Tibial artery (tissue), 4 donors: ENCODE results near the gene ADARB1.

Source experiments
- DNase-seq, 2 donors: peaks; one replicate each; pipeline ENCODE4 v3.0.0-alpha.2; 2019
- H3K27ac ChIP-seq, 2 donors: fragments of 200-600 bp; sonication (generic) in 1 of 2; 1 replicate in 1 of 2; 2 replicates in 1 of 2; pipeline ENCODE4 v1.5.1; 2018 to 2019; ENCODE audit warnings: mild to moderate bottlenecking in 1 of 2
- H3K27me3 ChIP-seq, 2 donors: fragments of 200-600 bp; sonication (generic) in 1 of 2; one replicate each; pipeline versions ENCODE4 v1.5.1 to v1.6.0; 2016 to 2019
- H3K36me3 ChIP-seq, 3 donors: fragments of 200-600 bp; sonication (generic) in 2 of 3; one replicate each; pipeline ENCODE4 v1.5.1; 2016 to 2019; ENCODE audit warnings: mild to moderate bottlenecking in 2 of 3
- H3K4me1 ChIP-seq, 4 donors: fragments of 200-600 bp; sonication (generic) in 2 of 4; 1 replicate in 3 of 4; 2 replicates in 1 of 4; pipeline ENCODE4 v1.5.1; 2016 to 2019
- H3K4me3 ChIP-seq, 2 donors: fragments of 200-600 bp; sonication (generic) in 1 of 2; 1 replicate in 1 of 2; 2 replicates in 1 of 2; pipeline ENCODE4 v1.5.1; 2018 to 2019; ENCODE audit warnings: mild to moderate bottlenecking in 2 of 2
- H3K9me3 ChIP-seq, 3 donors: fragments of 200-600 bp; sonication (generic) in 1 of 3; one replicate each; pipeline ENCODE4 v1.5.1; 2016 to 2019
- CTCF ChIP-seq, 2 experiments: fragments of 200-600 bp in 1 of 2; fragments of 450-650 bp in 1 of 2; IDR thresholded peaks; one replicate each; pipeline ENCODE4 v1.5.1; 2017 to 2019; ENCODE audit warnings: antibody characterized with exemption in 2 of 2, mild to moderate bottlenecking in 1 of 2, moderate library complexity in 1 of 2
- intact Hi-C: fragments of 100-400 bp; cut with DNase I; formaldehyde crosslinking; loops from one replicate; pipeline ENCODE4 v1.15.0; 2023; ENCODE audit warnings: low total_unique reads

Gene ADARB1

DNA sequence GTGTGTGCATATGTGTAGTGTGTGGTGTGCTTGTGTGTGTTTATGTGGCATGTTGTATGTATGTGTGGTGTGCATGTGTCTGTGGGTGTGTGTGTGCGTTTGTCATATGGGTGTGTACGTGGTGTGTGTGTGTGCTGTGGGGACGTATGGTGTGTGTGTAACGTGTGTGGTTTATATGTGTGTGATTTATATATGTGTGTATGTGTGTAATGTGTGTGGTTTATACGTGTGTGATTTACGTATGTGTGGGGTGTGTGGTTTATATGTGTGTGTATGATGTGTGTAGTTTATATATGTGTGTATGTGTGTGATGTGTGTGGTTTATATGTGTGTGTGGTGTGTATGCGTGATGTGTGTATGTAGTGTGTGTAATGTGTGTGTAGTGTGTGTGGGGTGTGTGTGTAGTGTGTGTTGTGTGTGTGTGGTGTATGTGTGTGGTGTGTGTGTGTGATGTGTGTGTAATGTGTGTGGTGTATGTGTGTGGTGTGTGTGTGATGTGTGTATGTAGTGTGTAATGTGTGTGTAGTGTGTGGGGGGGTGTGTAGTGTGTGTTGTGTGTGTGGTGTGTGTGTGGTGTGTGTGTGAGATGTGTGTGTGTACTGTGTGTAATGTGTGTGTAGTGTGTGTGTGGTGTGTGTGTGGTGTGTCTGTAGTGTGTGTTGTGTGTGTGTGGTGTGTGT lies 32.3 kb upstream of the ADARB1 start:
- no peak for DNase-seq
- no peaks in the 10 kb centered on the region for H3K27me3 ChIP-seq
- peak overlapping the region; percentile 39 to 44 for H3K4me3 ChIP-seq
- intact Hi-C loops = no loop called here
- no peaks in the 10 kb centered on the region for H3K36me3 ChIP-seq
- H3K4me1 ChIP-seq = peaks cover 0 to 78% (median 40%) of the 10 kb centered on the region in 4 donors
- peak overlapping the region; percentile 92 to 98 for H3K27ac ChIP-seq
- no peak for TF ChIP-seq CTCF (IDR thresholded peaks at IDR 0.05)
- peaks cover 0 to 13% (median 0%) of the 10 kb centered on the region in 3 donors for H3K9me3 ChIP-seq

DNA sequence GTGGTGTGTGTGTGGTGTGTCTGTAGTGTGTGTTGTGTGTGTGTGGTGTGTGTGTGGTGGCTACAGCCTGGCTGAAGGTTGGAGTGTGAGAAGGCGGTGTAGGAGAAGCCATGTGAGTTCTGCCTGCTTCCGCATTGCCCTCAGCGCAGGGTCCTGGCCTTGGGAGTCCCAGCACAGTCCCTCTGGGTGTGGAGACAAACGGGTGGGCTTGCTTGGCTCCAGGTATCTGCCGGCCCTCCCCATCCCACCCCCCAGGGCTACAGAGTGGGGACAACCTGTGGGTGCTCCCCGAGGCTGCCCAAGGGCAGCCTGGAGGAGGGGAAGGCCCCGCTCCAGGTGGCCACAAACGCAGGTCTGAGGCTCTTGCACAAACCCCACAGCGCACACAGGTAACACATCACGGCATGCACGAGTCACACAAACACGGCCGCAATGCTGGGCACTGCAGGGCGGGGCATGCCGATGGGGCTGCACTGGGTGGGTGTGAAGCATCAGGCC lies 31.7 kb upstream of the ADARB1 start:
- no peaks in the 10 kb centered on the region for H3K36me3 ChIP-seq

GRCh38 chr21:45043541-45044020 lies 30.8 kb upstream of the ADARB1 start:
- peaks cover 0 to 17% (median 0%) of the 10 kb centered on the region in 3 donors for H3K9me3 ChIP-seq
- H3K4me1 ChIP-seq = peaks cover 0 to 76% (median 42%) of the 10 kb centered on the region in 4 donors
- H3K4me3 ChIP-seq = no peak overlapping the region
- H3K27me3 ChIP-seq = no peaks in the 10 kb centered on the region
- H3K27ac ChIP-seq = peak overlapping the region; percentile 92 to 98
- DNase-seq = peak in 1 of 2 donors; percentile 64
- H3K36me3 ChIP-seq = no peaks in the 10 kb centered on the region
- intact Hi-C loops = no loop called here
- no peak for TF ChIP-seq CTCF (IDR thresholded peaks at IDR 0.05)

More for the DNA sequence above, 31.7 kb upstream of the ADARB1 start:
- no peak overlapping the region for H3K4me3 ChIP-seq
- H3K9me3 ChIP-seq = peaks cover 0 to 17% (median 0%) of the 10 kb centered on the region in 3 donors
- intact Hi-C loops = no loop called here
- peaks cover 0 to 78% (median 43%) of the 10 kb centered on the region in 4 donors for H3K4me1 ChIP-seq
- peak overlapping the region; percentile 92 to 98 for H3K27ac ChIP-seq
- TF ChIP-seq CTCF (IDR thresholded peaks at IDR 0.05) = no peak
- no peaks in the 10 kb centered on the region for H3K27me3 ChIP-seq
- peak in 1 of 2 donors; percentile 68 for DNase-seq

- DNase-seq = peak in 1 of 2 donors; percentile 66
- H3K9me3 ChIP-seq = peaks cover 0 to 17% (median 0%) of the 10 kb centered on the region in 3 donors
- no peaks in the 10 kb centered on the region for H3K36me3 ChIP-seq
- intact Hi-C loops = no loop called here
- no peaks in the 10 kb centered on the region for H3K27me3 ChIP-seq
- no peak for TF ChIP-seq CTCF (IDR thresholded peaks at IDR 0.05)
- H3K4me1 ChIP-seq = peaks cover 0 to 73% (median 38%) of the 10 kb centered on the region in 4 donors
- no peak overlapping the region for H3K4me3 ChIP-seq
- peak overlapping the region; percentile 92 to 98 for H3K27ac ChIP-seq
These were observed 28.9 kb upstream of the ADARB1 start for GRCh38 chr21:45045481-45045880.

GRCh38 chr21:45047257-45047656 lies 27.1 kb upstream of the ADARB1 start:
- DNase-seq = no peak
- Histone ChIP-seq H3K4me1 (peaks cover 5 to 73% (median 39%) of the 10 kb centered on the region in 4 donors), H3K36me3 (no peaks in the 10 kb centered on the region), H3K4me3 (no peak overlapping the region), H3K27me3 (no peaks in the 10 kb centered on the region), H3K27ac (peak overlapping the region; percentile 92 to 98), H3K9me3 (peaks cover 0 to 17% (median 0%) of the 10 kb centered on the region in 3 donors)
- intact Hi-C loops = no loop called here
- no peak for TF ChIP-seq CTCF (IDR thresholded peaks at IDR 0.05)
